Body of pancreas (tissue), 4 donors: Measurements from ENCODE around the gene MAP2K5. TPM values are rescaled to one million over a fixed set of nuclear protein-coding genes. Genes with fewer than 3 reads are reported as not detected.

Experiments used
- ATAC-seq: fragments of 150-250 bp; one replicate; pipeline ENCODE4 v1.9.1; 2016
- DNase-seq, 4 donors: peaks; one replicate each; pipeline ENCODE4 v3.0.0-alpha.2; 2019
- H3K27ac ChIP-seq, 4 donors: fragments of 200-600 bp; sonication (generic); 1 replicate in 3 of 4; 2 replicates in 1 of 4; pipeline versions ENCODE4 v1.5.1 to v1.6.1; 2016 to 2019; ENCODE audit warnings: mild to moderate bottlenecking in 1 of 4, mixed read lengths in 1 of 4, moderate library complexity in 1 of 4
- H3K27me3 ChIP-seq, 2 donors: fragments of 200-600 bp; sonication (generic); one replicate each; pipeline ENCODE4 v1.6.0; 2016; ENCODE audit warnings: mild to moderate bottlenecking in 1 of 2
- H3K36me3 ChIP-seq, 2 donors: fragments of 200-600 bp; sonication (generic); replicated peaks in 1 of 2; 2 replicates each; pipeline ENCODE4 v1.5.1; 2016; ENCODE audit warnings: low read depth in 2 of 2; ENCODE audit not compliant: insufficient read depth in 1 of 2
- H3K4me1 ChIP-seq: fragments of 200-600 bp; sonication (generic); one replicate; pipeline ENCODE4 v1.6.0; 2016
- H3K4me3 ChIP-seq, 2 donors: fragments of 200-600 bp; sonication (generic); 1 replicate in 1 of 2; 2 replicates in 1 of 2; pipeline ENCODE4 v1.5.1; 2016 to 2019
- H3K9me3 ChIP-seq, 3 donors: fragments of 200-600 bp; sonication (generic); 1 replicate in 2 of 3; 2 replicates in 1 of 3; pipeline ENCODE4 v1.5.1; 2016
- CTCF ChIP-seq, 7 experiments: fragments of 450-650 bp in 4 of 7; fragments of 200-600 bp in 3 of 7; sonication (generic) in 3 of 7; IDR thresholded peaks; one replicate each; pipeline ENCODE4 v1.5.1; 2016 to 2019; ENCODE audit warnings: antibody characterized with exemption in 7 of 7
- POLR2A ChIP-seq, 3 donors: fragments of 450-650 bp; IDR thresholded peaks; one replicate each; pipeline ENCODE4 v1.6.1; 2016; ENCODE audit warnings: antibody characterized with exemption in 3 of 3, mild to moderate bottlenecking in 2 of 3
- WGBS, 2 donors: methylation state at CpG; one replicate each; pipeline ENCODE4 v1.1.5; 2017; 5-methylcytosine and 5-hydroxymethylcytosine counted together
- intact Hi-C: fragments of 100-400 bp; cut with DNase I; formaldehyde crosslinking; loops from one replicate; pipeline ENCODE4 v1.15.1; 2023
- total RNA-seq, 2 donors: library from RNA; depleted of rRNA; stranded (reverse); fragments of >200 nt; gene quantifications; one replicate each; pipeline ENCODE4 v1.1.0, GENCODE V29; 2016

Gene MAP2K5
- total RNA-seq, 2 donors from 2014 or later, result 2.6 to 10.9 TPM

GRCh38 chr15:67732671-67733374, 190.3 kb downstream of the MAP2K5 start:
- ATAC-seq (no peak), DNase-seq (no peak)
- Histone ChIP-seq H3K9me3 (no peaks in the 10 kb centered on the region), H3K4me3 (no peak overlapping the region), H3K27ac (no peak overlapping the region), H3K36me3 (no peaks in the 10 kb centered on the region), H3K27me3 (no peaks in the 10 kb centered on the region), H3K4me1 (peaks cover 14% of the 10 kb centered on the region)
- TF ChIP-seq CTCF (IDR thresholded peaks at IDR 0.05) (no peak), POLR2A (IDR thresholded peaks at IDR 0.05) (no peak)
- WGBS, 2 donors, result 72 to 73% methylated on average over 14 of the region's 14 CpGs
- intact Hi-C loops, result no loop called here

- no peak overlapping the region for H3K4me3 ChIP-seq
- DNase-seq, result no peak
- H3K36me3 ChIP-seq, result no peaks in the 10 kb centered on the region
- 21 to 34% methylated on average over 2 of the region's 2 CpGs for WGBS, 2 donors
- no peak for ATAC-seq
- H3K27me3 ChIP-seq, result no peaks in the 10 kb centered on the region
- no peak overlapping the region for H3K27ac ChIP-seq
- intact Hi-C loops, result no loop called here
- TF ChIP-seq POLR2A (IDR thresholded peaks at IDR 0.05) (no peak), CTCF (IDR thresholded peaks at IDR 0.05) (no peak)
- H3K9me3 ChIP-seq, result no peaks in the 10 kb centered on the region
- peaks cover 14% of the 10 kb centered on the region for H3K4me1 ChIP-seq
Observed at GRCh38 chr15:67735896-67736295, 193.4 kb downstream of the MAP2K5 start.

- WGBS, 2 donors, result 75 to 88% methylated on average over 2 of the region's 2 CpGs
- DNase-seq, result no peak
- Histone ChIP-seq H3K36me3 (no peaks in the 10 kb centered on the region), H3K27me3 (no peaks in the 10 kb centered on the region), H3K27ac (no peak overlapping the region), H3K4me1 (peaks cover 14% of the 10 kb centered on the region), H3K4me3 (no peak overlapping the region), H3K9me3 (no peaks in the 10 kb centered on the region)
- TF ChIP-seq CTCF (IDR thresholded peaks at IDR 0.05) (no peak), POLR2A (IDR thresholded peaks at IDR 0.05) (no peak)
- intact Hi-C loops, result no loop called here
- no peak for ATAC-seq
Observed at GRCh38 chr15:67736810-67737209, 194.3 kb downstream of the MAP2K5 start.

- WGBS, 2 donors, result 71 to 72% methylated on average over 4 of the region's 4 CpGs
- Histone ChIP-seq H3K27me3 (no peaks in the 10 kb centered on the region), H3K27ac (no peak overlapping the region), H3K36me3 (no peaks in the 10 kb centered on the region), H3K4me3 (no peak overlapping the region), H3K9me3 (no peaks in the 10 kb centered on the region), H3K4me1 (peaks cover 14% of the 10 kb centered on the region)
- intact Hi-C loops, result no loop called here
- TF ChIP-seq CTCF (IDR thresholded peaks at IDR 0.05) (no peak), POLR2A (IDR thresholded peaks at IDR 0.05) (no peak)
- DNase-seq, result no peak
- ATAC-seq, result no peak
Observed at GRCh38 chr15:67738056-67738455, 195.6 kb downstream of the MAP2K5 start.

- Histone ChIP-seq H3K27me3 (no peaks in the 10 kb centered on the region), H3K27ac (no peak overlapping the region), H3K4me3 (no peak overlapping the region), H3K4me1 (peaks cover 5% of the 10 kb centered on the region), H3K36me3 (no peaks in the 10 kb centered on the region), H3K9me3 (no peaks in the 10 kb centered on the region)
- ATAC-seq (no peak), DNase-seq (no peak)
- 92 to 97% methylated on average over 3 of the region's 3 CpGs for WGBS, 2 donors
- intact Hi-C loops, result no loop called here
- TF ChIP-seq POLR2A (IDR thresholded peaks at IDR 0.05) (no peak), CTCF (IDR thresholded peaks at IDR 0.05) (no peak)
Observed at GRCh38 chr15:67740405-67740804, 197.9 kb downstream of the MAP2K5 start.
